Activated naive CD4-positive, alpha-beta T cell treated with anti-CD3 and anti-CD28 coated beads, Interleukin-2, amount 50 U/mL, for 24 hours (primary cell): Measurements from ENCODE around the gene NOP53.
A peak's percentile ranks its signal among the peaks of the same experiment; 100 is the strongest.
"Not testable (repeated sequence)": the region's sequence is repeated elsewhere in the genome, so short reads cannot be mapped to it uniquely, and the experiment has no call there.

Source experiments
- H3K27ac Mint-ChIP-seq: one replicate; pipeline ENCODE4 v1.8.0; 2021; ENCODE audit warnings: mild to moderate bottlenecking, mixed read lengths
- H3K27me3 Mint-ChIP-seq: one replicate; pipeline ENCODE4 v1.8.0; 2021; ENCODE audit warnings: mixed read lengths
- H3K36me3 Mint-ChIP-seq: one replicate; pipeline ENCODE4 v1.8.0; 2021; ENCODE audit warnings: mixed read lengths
- H3K4me1 Mint-ChIP-seq: one replicate; pipeline ENCODE4 v1.8.0; 2021; ENCODE audit warnings: mixed read lengths
- H3K4me3 Mint-ChIP-seq: one replicate; pipeline ENCODE4 v1.8.0; 2021; ENCODE audit warnings: mild to moderate bottlenecking, mixed read lengths
- H3K9me3 Mint-ChIP-seq: one replicate; pipeline ENCODE4 v1.8.0; 2021; ENCODE audit warnings: mixed read lengths

The NOP53 gene

DNA sequence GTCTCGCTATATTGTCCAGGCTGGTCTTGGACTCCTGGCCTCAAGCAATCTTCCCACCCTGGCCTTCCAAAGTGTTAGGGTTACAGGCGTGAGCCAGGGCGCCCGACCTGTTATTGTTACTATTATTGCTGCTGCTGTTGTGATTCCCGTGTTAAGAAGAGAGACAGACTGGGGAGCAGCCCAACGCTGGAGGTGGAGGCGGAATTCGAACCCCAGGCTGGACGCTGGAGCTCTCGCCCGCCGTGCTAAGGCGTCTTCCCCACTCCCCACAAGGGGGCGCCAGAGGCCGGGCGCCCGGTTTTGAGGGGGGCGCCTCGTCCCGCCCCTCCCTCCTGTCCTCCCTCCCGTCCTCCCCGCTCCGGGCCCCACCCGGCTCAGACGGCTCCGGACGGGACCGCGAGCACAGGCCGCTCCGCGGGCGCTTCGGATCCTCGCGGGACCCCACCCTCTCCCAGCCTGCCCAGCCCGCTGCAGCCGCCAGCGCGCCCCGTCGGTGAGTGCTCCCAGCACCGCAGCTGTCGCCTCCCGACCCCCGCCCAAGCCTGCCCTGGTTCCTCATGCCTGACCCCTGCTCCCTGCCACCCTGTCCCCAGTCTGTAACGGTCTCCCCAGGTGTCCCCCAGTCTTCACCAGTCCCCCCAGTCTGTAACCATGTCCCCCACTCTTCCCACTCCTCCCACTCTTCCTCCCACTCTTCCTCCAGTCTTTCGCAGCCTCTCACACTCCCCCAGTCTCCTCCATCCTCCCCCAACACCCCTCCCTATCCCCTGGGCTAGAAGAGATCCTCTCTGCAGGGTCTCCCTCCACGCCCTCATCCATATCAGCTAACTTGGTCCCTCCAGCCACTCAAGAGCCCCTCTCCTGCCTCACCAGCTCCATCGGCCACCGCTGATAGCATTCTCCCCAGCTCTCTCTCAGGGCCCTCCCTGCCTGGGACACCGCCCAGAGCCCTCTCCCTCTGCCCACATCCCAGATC, 32.0 kb upstream of the NOP53 start, which contains the start of gene EHD2:
Gene EHD2, plus strand, starts transcription at position 377 of the 976 bp plus-strand sequence. CDS start 3,191 bp downstream, outside the sequence.
- Mint-ChIP-seq H3K4me3 (no peak within 1 kb of the TSS), H3K36me3 (no peaks in the 10 kb centered on the region), H3K9me3 (no peaks in the 10 kb centered on the region), H3K4me1 (no peaks in the 10 kb centered on the region), H3K27ac (no peak within 1 kb of the TSS), H3K27me3 (peaks cover 20% of the 10 kb centered on the region)

DNA sequence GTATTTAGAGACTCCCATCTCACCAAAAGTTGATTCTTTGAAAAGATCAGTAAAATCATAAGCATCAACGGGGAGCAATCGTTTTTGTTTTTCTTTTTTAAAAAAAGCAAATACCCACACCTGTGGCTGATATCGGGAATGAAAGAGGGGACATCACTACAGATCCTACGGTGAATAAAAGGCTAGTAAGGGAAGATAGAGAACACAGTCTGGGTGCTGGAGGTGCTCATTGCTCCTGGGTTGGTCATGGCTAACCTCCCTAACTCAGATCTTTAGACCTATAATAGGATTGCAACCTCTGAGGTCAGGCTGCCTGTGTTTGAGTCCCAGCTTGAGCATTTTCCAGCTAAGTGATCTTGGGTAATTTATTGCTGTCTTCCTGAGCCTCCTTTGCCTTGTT, 31.0 kb upstream of the NOP53 start:
- Mint-ChIP-seq H3K4me3 (no peak overlapping the region), H3K27ac (no peak overlapping the region), H3K36me3 (no peaks in the 10 kb centered on the region), H3K9me3 (no peaks in the 10 kb centered on the region), H3K27me3 (peaks cover 20% of the 10 kb centered on the region), H3K4me1 (no peaks in the 10 kb centered on the region)

DNA sequence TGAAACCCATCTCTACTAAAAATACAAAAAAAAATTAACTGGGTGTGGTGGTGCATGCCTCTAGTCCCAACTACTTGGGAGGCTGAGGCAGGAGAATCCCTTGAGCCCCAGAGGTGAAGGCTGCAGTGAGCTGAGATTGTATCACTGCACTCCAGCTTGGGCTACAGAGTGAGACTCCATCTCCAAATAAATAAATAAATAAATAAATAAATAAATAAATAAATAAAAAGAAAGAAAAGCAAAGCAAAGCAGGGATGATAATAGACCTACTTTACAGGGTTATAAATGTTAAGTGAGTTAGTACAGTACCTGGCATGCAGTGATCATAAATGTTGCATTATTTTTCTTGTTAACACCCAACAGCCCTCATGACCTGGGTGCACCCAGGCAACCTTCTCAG, 30.5 kb upstream of the NOP53 start:
- H3K27ac Mint-ChIP-seq, H3K36me3 Mint-ChIP-seq, H3K9me3 Mint-ChIP-seq, H3K4me1 Mint-ChIP-seq, H3K4me3 Mint-ChIP-seq: not testable (repeated sequence)
- H3K27me3 Mint-ChIP-seq: peaks cover 20% of the 10 kb centered on the region

DNA sequence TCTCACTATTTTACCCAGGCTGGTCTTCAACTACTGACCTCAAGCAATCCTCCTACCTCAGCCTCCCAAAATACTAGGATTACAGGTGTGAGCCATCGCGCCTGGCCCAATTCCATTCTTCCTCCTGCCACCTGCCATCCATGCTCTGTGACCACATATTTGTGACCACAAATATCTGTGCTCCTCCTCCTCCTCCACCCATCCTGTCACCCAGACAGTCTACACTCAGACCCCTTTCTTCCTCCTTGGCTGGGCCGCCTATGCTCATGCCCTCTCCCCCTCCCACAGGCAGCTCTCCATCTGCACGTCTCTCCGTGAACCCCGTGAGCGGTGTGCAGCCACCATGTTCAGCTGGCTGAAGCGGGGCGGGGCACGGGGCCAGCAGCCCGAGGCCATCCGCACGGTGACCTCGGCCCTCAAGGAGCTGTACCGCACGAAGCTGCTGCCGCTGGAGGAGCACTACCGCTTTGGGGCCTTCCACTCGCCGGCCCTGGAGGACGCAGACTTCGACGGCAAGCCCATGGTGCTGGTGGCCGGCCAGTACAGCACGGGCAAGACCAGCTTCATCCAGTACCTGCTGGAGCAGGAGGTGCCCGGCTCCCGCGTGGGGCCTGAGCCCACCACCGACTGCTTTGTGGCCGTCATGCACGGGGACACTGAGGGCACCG, 28.9 kb upstream of the NOP53 start:
- H3K4me1 Mint-ChIP-seq: no peaks in the 10 kb centered on the region
- no peak overlapping the region for H3K4me3 Mint-ChIP-seq
- H3K36me3 Mint-ChIP-seq: no peaks in the 10 kb centered on the region
- no peaks in the 10 kb centered on the region for H3K9me3 Mint-ChIP-seq
- H3K27me3 Mint-ChIP-seq: peaks cover 20% of the 10 kb centered on the region
- peak overlapping the region; percentile 37 for H3K27ac Mint-ChIP-seq

DNA sequence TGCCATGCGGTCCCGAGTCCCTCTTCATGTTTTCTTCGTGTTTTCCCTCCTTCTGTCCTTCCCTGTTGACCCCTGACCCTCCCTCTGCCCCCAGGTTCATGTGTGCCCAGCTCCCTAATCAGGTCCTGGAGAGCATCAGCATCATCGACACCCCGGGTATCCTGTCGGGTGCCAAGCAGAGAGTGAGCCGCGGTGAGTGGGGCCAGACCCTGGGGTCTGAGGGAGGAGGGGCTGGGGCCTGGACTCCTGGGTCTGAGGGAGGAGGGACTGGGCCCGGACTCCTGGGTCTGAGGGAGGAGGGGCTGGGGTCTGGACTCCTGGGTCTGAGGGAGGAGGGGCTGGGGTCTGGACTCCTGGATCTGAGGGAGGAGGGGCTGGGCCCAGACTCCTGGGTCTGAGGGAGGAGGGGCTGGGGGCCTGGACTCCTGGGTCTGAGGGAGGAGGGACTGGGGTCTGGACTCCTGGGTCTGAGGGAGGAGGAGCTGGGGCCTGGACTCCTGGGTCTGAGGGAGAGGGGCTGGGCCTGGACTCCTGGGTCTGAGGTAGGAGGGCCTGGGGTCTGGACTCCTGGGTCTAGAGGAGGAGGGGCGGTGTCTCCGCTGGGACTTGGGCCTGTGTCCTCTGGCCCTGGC, 26.8 kb upstream of the NOP53 start:
- peaks cover 12% of the 10 kb centered on the region for H3K27me3 Mint-ChIP-seq
- not testable (repeated sequence) for H3K36me3 Mint-ChIP-seq, H3K9me3 Mint-ChIP-seq, H3K4me3 Mint-ChIP-seq, H3K27ac Mint-ChIP-seq, H3K4me1 Mint-ChIP-seq

DNA sequence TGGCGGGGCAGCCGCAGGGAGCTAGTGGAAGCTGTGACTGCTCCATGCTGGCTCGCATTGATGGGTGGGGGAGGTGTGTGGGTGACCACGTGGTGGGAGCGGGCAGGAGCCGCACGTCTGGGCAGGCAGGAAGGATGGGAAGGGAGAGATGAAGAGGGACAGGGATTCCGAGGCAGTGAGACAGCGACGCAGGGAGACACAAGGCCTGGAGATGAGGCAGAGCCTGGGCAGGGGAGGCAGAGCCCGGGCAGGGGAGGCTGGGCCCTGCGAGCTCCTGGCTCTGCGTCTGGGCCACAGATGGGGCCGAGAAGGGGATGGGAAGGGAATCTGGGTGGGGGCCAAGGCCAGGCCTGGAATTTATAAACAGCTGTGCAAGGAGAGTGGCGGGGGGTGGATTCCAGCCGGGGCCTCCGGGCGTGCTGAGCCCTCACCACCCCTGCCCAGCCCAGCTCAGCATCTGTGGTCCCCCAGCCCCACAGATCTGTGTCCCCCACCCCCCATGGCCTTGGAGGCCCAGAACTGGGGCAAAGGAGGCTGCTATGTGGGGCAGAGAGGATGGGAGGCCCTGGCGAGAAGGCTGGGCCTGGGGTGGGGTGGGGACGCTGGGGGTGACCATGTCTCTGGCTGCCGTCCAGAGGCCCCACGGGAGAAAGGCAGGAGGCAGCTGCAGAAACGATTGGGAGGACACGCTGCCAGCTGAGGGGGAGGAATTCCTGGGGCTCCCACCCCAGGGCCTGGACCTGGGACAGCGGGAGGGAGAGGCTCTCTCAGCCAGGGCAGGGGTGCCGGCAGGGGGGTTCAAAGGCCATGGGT, 26.1 kb upstream of the NOP53 start:
- Mint-ChIP-seq H3K27ac (no peak overlapping the region), H3K4me3 (no peak overlapping the region), H3K36me3 (no peaks in the 10 kb centered on the region), H3K9me3 (no peaks in the 10 kb centered on the region), H3K27me3 (peaks cover 5% of the 10 kb centered on the region), H3K4me1 (no peaks in the 10 kb centered on the region)

DNA sequence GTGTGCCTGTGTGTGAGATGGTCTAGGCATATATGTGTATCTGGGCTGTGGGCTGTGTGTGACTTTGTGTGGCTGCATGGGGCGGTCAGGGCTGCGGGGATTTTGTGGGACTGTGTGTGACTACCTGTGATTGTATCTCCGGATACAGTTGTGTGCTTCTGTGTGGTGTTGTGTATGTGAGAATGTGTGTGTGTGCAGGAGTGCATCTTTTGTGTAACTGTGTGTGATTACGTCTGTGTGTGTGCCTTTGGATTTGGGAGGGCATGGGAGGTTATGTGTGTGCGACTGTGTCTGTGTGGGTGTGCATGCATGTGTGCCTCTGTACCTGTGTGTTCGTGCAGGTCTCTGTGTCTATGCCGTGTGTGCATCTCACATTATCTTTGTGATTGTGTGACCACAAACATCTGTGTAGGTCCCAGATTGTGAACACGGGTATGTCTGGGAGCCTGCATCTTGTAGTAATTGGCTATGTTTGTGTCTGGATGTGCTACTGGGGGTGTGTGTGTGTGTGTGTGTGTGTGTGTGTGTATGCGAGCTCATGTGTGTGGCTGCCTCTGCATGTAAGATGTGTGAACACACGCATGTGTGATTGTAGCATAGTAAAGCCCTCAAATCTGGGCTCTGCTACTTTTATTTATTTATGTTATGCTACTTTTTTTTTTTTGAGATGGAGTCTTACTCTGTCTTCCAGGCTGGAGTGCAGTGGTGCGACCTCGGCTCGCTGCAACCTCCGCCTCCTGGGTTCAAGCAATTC, 24.5 kb upstream of the NOP53 start:
- Mint-ChIP-seq H3K9me3 (no peaks in the 10 kb centered on the region), H3K36me3 (no peaks in the 10 kb centered on the region), H3K27ac (no peak overlapping the region), H3K4me1 (no peaks in the 10 kb centered on the region), H3K27me3 (peaks cover 4% of the 10 kb centered on the region), H3K4me3 (no peak overlapping the region)

DNA sequence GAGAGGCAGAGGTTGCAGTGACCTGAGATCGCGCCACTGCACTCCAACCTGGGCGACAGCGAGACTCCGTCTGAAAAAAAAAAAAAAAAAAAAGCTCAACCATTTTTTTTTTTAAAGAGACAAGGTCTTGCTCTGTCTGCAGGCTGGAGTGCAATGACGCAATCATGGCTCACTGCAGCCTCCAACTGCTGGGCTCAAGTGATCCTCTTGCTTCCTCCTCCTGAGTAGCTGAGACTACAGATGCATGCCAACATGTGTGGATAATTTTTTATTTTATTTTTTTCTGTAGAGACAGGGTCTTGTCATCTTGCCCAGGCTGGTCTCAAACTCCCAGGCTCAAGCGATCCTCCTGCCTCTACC, 21.8 kb upstream of the NOP53 start:
- Mint-ChIP-seq H3K9me3 (no peaks in the 10 kb centered on the region), H3K27me3 (peaks cover 6% of the 10 kb centered on the region), H3K4me1 (no peaks in the 10 kb centered on the region), H3K4me3 (no peak overlapping the region), H3K36me3 (no peaks in the 10 kb centered on the region), H3K27ac (no peak overlapping the region)

DNA sequence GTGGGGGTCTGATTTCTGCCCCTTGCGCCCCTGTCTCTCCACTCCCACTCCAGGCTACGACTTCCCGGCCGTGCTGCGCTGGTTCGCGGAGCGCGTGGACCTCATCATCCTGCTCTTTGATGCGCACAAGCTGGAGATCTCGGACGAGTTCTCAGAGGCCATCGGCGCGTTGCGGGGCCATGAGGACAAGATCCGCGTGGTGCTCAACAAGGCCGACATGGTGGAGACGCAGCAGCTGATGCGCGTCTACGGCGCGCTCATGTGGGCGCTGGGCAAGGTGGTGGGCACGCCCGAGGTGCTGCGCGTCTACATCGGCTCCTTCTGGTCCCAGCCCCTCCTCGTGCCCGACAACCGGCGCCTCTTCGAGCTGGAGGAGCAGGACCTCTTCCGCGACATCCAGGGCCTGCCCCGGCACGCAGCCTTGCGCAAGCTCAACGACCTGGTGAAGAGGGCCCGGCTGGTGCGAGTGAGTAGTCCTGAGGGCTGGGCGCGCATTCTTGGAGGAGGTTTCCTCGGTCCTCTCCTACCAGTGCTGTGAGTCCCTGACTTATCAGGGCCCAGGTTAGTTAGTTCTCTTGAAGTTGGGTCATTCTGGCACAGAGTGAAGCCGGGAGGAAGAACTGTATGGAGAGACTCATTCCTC, 19.5 kb upstream of the NOP53 start:
- Mint-ChIP-seq H3K4me3 (no peak overlapping the region), H3K4me1 (peaks cover 16% of the 10 kb centered on the region), H3K27ac (no peak overlapping the region), H3K9me3 (no peaks in the 10 kb centered on the region), H3K36me3 (no peaks in the 10 kb centered on the region), H3K27me3 (peaks cover 12% of the 10 kb centered on the region)

DNA sequence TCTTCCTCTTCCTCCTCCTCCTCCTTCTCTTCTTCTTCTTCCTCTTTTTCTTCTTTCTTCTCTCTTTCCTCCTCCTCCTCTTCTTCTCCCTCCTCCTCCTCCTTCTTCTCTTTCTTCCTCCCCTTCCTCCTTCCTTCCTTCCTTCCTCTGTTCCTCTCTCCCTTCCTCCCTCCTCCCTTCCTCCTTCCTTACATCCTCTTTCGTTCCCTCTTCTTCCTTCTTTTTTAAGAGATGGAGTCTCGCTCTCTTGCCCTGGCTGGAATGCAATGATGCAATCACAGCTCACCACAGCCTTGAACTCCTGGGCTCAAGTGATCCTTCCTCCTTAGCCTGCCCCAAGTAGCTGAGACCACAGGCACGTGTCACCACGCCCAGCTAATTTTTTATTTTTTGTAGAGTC, 18.9 kb upstream of the NOP53 start:
- Mint-ChIP-seq H3K36me3 (no peaks in the 10 kb centered on the region), H3K4me1 (peaks cover 16% of the 10 kb centered on the region), H3K9me3 (no peaks in the 10 kb centered on the region), H3K4me3 (no peak overlapping the region), H3K27me3 (peaks cover 12% of the 10 kb centered on the region), H3K27ac (no peak overlapping the region)

DNA sequence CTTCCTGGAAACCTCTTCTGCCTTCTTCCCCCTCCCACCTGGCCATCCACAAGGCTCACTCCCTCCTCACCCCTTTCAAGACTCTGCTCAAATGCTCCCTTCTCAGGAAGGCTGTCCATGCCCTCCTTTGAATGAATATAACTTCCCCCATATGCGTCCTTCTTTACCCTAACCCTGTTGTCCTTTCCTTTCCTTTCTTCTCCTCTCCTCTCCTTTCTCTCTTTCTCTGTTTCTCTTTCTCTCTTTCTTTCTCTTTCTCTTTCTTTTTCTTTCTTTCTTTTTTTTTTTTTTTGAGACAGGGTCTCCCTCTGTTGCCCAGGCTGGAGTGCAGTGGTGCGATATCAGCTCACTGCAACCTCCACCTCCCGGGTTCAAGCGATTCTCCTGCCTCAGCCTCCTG, 17.1 kb upstream of the NOP53 start:
- not testable (repeated sequence) for H3K9me3 Mint-ChIP-seq, H3K4me3 Mint-ChIP-seq, H3K36me3 Mint-ChIP-seq
- H3K4me1 Mint-ChIP-seq: peaks cover 16% of the 10 kb centered on the region
- H3K27ac Mint-ChIP-seq: peak overlapping the region; percentile 67
- peaks cover 12% of the 10 kb centered on the region for H3K27me3 Mint-ChIP-seq

DNA sequence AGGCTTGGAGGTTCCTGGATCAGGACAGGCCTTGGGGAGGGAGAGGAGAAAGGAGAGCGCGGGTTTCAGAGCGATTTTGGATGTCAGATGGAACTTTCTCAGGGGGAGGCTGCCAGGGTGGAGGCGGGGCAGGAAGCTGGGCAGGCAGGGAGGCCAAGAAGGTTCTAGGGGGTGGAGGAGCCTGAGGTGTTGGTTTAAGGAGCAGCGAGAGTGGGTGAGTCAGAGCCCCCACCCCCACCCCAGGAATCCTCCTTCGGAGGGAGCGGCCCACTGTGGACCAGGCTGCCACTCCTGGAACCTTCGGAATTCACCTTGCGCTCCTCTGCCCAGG, 15.9 kb upstream of the NOP53 start:
- H3K4me3 Mint-ChIP-seq: peak overlapping the region; percentile 72
- H3K9me3 Mint-ChIP-seq: no peaks in the 10 kb centered on the region
- no peaks in the 10 kb centered on the region for H3K36me3 Mint-ChIP-seq
- H3K4me1 Mint-ChIP-seq: peaks cover 16% of the 10 kb centered on the region
- H3K27me3 Mint-ChIP-seq: peaks cover 14% of the 10 kb centered on the region
- no peak overlapping the region for H3K27ac Mint-ChIP-seq

DNA sequence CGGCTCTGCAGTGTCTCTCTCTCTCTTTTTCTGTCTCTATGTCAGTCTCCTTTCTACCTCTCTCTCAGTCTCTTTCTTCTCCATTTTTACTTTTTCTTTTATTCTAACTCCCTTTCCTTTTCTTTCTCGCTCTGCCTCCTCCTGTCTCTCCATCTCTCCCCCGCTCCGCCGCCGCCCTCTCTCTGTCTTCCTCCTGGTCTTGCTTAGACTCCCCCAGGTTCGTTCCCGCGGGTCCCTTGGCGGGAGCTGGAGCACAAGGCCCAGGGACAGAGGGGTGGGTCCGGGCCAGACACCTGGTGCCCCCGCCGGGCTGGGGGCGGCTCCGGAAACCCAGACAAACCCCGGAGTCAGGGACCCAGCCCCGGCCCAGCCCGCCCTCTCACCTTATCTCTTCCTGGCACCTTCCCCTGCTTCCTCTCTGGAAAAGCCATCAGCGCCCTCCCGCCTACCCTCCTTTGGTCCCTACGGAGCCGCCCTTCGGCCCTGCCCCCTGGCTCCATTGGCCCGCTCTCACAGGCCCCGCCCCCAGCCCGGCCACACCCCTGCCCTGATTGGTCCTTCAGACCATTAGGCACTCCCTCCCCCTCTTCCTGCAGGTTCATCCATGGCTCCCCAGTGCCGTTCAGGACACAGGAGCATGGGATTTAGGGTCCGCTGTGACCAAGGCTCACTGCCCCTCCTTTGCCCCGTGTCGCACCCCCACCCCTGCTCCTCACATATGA, 15.4 kb upstream of the NOP53 start:
- H3K36me3 Mint-ChIP-seq: no peaks in the 10 kb centered on the region
- H3K27me3 Mint-ChIP-seq: peaks cover 14% of the 10 kb centered on the region
- H3K27ac Mint-ChIP-seq: peak overlapping the region; percentile 20
- peaks cover 16% of the 10 kb centered on the region for H3K4me1 Mint-ChIP-seq
- H3K4me3 Mint-ChIP-seq: peak overlapping the region; percentile 72
- H3K9me3 Mint-ChIP-seq: no peaks in the 10 kb centered on the region

DNA sequence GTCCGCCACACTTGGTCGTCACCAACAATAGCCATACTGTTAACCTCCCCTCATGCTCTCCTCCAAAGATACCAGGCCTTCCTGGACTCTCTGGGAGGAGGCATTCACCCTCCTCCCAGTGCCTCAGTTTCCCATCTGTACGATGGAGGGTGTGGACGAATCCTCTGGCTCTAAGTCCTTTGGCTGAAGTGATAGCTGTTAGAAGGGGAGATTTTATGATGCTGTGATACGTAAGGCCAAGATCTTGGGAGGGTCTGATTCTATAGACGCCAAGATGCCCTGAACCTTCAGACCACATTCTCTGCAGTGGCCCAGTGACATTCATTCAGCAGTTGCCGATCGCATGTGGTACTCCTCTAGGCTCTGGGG, 14.8 kb upstream of the NOP53 start:
- peak overlapping the region; percentile 61 for H3K4me3 Mint-ChIP-seq
- peaks cover 16% of the 10 kb centered on the region for H3K4me1 Mint-ChIP-seq
- no peak overlapping the region for H3K27ac Mint-ChIP-seq
- no peaks in the 10 kb centered on the region for H3K9me3 Mint-ChIP-seq
- H3K36me3 Mint-ChIP-seq: no peaks in the 10 kb centered on the region
- peaks cover 14% of the 10 kb centered on the region for H3K27me3 Mint-ChIP-seq
